K562 (cell line): ENCODE results near the gene OR52M1. TPM values are rescaled to one million over a fixed set of nuclear protein-coding genes. Genes with fewer than 3 reads are reported as not detected.

Experiments
- ATAC-seq: fragments of 200-7000 bp; cut with Tn5 transposase; 3 replicates; pipeline ENCODE4 v1.9.1; 2020; ENCODE audit warnings: moderate library complexity
- BruUV-seq: library from RNA; stranded (reverse); fragments of 400-500 nt; replicated peaks from 2 replicates; lab custom pipeline; 2021; lab: Mats Ljungman, UMichigan
- CTCF ChIA-PET: fragments of 300-600 bp; formaldehyde crosslinking; extraction: SDS; loops from one replicate; lab custom pipeline; 2021; ENCODE audit warnings: low intra/inter-chr PET ratio; lab: Yijun Ruan, JAX
- POLR2A ChIA-PET: fragments of 300-600, 350-650 bp; sonication (Branson Sonifier 250); formaldehyde crosslinking; extraction: SDS; loops from one replicate; lab custom pipeline; 2021; ENCODE audit warnings: antibody characterized with exemption, inconsistent platforms; lab: Yijun Ruan, JAX
- DNase-seq, 4 experiments: peaks; one replicate each; pipeline versions ENCODE4 v3.0.0 to v3.0.0-alpha.2; 2011 to 2018; ENCODE audit warnings: low spot score in 3 of 4, mixed read lengths in 3 of 4; ENCODE audit errors: extremely low read depth in 1 of 4
- FAIRE-seq: peaks from 2 replicates; lab custom pipeline; 2011; peaks lifted over from hg19 to GRCh38; lab: Jason Lieb, UNC
- H2AFZ ChIP-seq: 2 replicates; pipeline ENCODE4 v1.6.0; 2011; ENCODE audit warnings: low read depth, low read length, control low read depth, inconsistent platforms
- H3K27ac ChIP-seq: fragments of 200-600 bp; 3 replicates; pipeline ENCODE4 v1.8.0; 2011; ENCODE audit warnings: low read depth, mild to moderate bottlenecking, control low read depth, inconsistent platforms, low read length, moderate library complexity, mixed read lengths; ENCODE audit errors: extremely low read depth
- H3K27me3 ChIP-seq, 2 experiments: fragments of 300-600 bp in 1 of 2; 2 replicates in 1 of 2; 3 replicates in 1 of 2; pipeline versions ENCODE4 v1.6.0 to v1.8.0; 2011; ENCODE audit warnings: inconsistent platforms in 2 of 2, low read length in 2 of 2, mild to moderate bottlenecking in 1 of 2, mixed read lengths in 1 of 2, moderate library complexity in 1 of 2; ENCODE audit not compliant: control insufficient read depth in 2 of 2, insufficient read depth in 2 of 2
- H3K36me3 ChIP-seq: fragments of 300-600 bp; 3 replicates; pipeline ENCODE4 v1.8.0; 2011; ENCODE audit warnings: mild to moderate bottlenecking, low read length, inconsistent platforms; ENCODE audit not compliant: control insufficient read depth, insufficient read depth
- H3K4me1 ChIP-seq, 2 experiments: fragments of 200-600 bp in 1 of 2; replicated peaks in 1 of 2; 2 replicates in 1 of 2; 3 replicates in 1 of 2; pipeline versions ENCODE4 v1.5.1 to v1.8.0; 2011; ENCODE audit warnings: inconsistent platforms in 2 of 2, low read length in 2 of 2, mild to moderate bottlenecking in 1 of 2, mixed read lengths in 1 of 2, moderate library complexity in 1 of 2; ENCODE audit not compliant: control insufficient read depth in 2 of 2, insufficient read depth in 2 of 2
- H3K4me2 ChIP-seq: 2 replicates; pipeline ENCODE4 v1.6.1; 2011; ENCODE audit warnings: low read length, control low read depth, inconsistent platforms, mixed read lengths; ENCODE audit not compliant: insufficient read depth
- H3K4me3 ChIP-seq: fragments of 200-600 bp; sonication (generic), shearing (Covaris generic); 2 replicates; pipeline ENCODE4 v1.5.1; 2016; ENCODE audit warnings: control low read depth, inconsistent platforms
- H3K79me2 ChIP-seq: fragments of 200-600 bp; 3 replicates; pipeline ENCODE4 v1.8.0; 2011; ENCODE audit warnings: low read length, inconsistent platforms; ENCODE audit not compliant: control insufficient read depth, insufficient read depth
- H3K9ac ChIP-seq, 2 experiments: 2 replicates each; pipeline versions ENCODE4 v1.6.0 to v1.6.1; 2011; ENCODE audit warnings: low read depth in 2 of 2, low read length in 2 of 2, control low read depth in 1 of 2, inconsistent platforms in 1 of 2, mild to moderate bottlenecking in 1 of 2, mixed read lengths in 1 of 2; ENCODE audit not compliant: insufficient read depth in 1 of 2
- H3K9me1 ChIP-seq: one replicate; pipeline ENCODE4 v1.6.0; 2011; ENCODE audit warnings: inconsistent platforms, mild to moderate bottlenecking, low read length, moderate library complexity; ENCODE audit not compliant: control insufficient read depth, insufficient read depth
- H3K9me3 ChIP-seq: replicated peaks from 2 replicates; pipeline ENCODE4 v1.5.1; 2011; ENCODE audit warnings: low read depth, low read length, inconsistent platforms; ENCODE audit not compliant: control insufficient read depth, insufficient read depth
- H4K20me1 ChIP-seq: replicated peaks from 2 replicates; pipeline ENCODE4 v1.6.1; 2011; ENCODE audit warnings: low read length, inconsistent platforms, mixed read lengths; ENCODE audit not compliant: control insufficient read depth, insufficient read depth
- CSDE1 ChIP-seq, 2 experiments: fragments of 450-650 bp; IDR thresholded peaks; 2 replicates each; pipeline ENCODE4 v1.6.1; 2016; ENCODE audit warnings: mild to moderate bottlenecking in 1 of 2
- EP300 ChIP-seq: IDR thresholded peaks from 2 replicates; pipeline ENCODE4 v1.6.1; 2012; ENCODE audit warnings: low read length, improper control_type of control experiment
- FOXM1 ChIP-seq, 2 experiments: fragments of 450-650 bp in 1 of 2; sonication (generic) in 1 of 2; formaldehyde crosslinking in 1 of 2; IDR thresholded peaks; 2 replicates each; pipeline versions ENCODE4 v1.6.1 to v1.9.0; 2017 to 2022; ENCODE audit warnings: low read depth in 2 of 2, mild to moderate bottlenecking in 2 of 2, missing genetic modification reagents in 1 of 2, moderate library complexity in 1 of 2
- GATA2 ChIP-seq: sonication (generic); formaldehyde crosslinking; IDR thresholded peaks from 2 replicates; pipeline ENCODE4 v1.4.0; 2020; ENCODE audit warnings: mild to moderate bottlenecking, missing genetic modification reagents
- KLF6 ChIP-seq: fragments of 250-450 bp; sonication (Bioruptor Pico); IDR thresholded peaks from 2 replicates; pipeline ENCODE4 v1.4.0; 2020; ENCODE audit warnings: mild to moderate bottlenecking, moderate library complexity, borderline replicate concordance
- RBM25 ChIP-seq: fragments of 200-400 bp; formaldehyde crosslinking; IDR thresholded peaks from 2 replicates; pipeline ENCODE4 v1.6.1; 2018; ENCODE audit warnings: low read length, low read depth, moderate library complexity; ENCODE audit not compliant: severe bottlenecking
- TCF7L2 ChIP-seq: fragments of 150-350 bp; IDR thresholded peaks from 2 replicates; pipeline ENCODE4 v1.6.1; 2016; ENCODE audit warnings: low read depth, mild to moderate bottlenecking, low read length, moderate library complexity
- ZNF583 ChIP-seq: fragments of 250-450 bp; sonication (Bioruptor Pico); IDR thresholded peaks from 2 replicates; pipeline ENCODE4 v1.4.0; 2020
- WGBS: fragments of 100-300 bp; shearing (Covaris generic); methylation state at CpG from one replicate; pipeline ENCODE4 v1.1.6; 2016; ENCODE audit warnings: low coverage, mixed read lengths; ENCODE audit not compliant: insufficient coverage; ENCODE audit errors: missing lambda C conversion rate; 5-methylcytosine and 5-hydroxymethylcytosine counted together
- in situ Hi-C: fragments of 300-500 bp; cut with MboI; formaldehyde crosslinking; loops from 4 replicates; pipeline ENCODE4 v1.15.0; 2018; ENCODE audit warnings: inconsistent platforms, mixed read lengths
- intact Hi-C: fragments of 100-400 bp; cut with micrococcal nuclease; formaldehyde crosslinking; loops from 2 replicates; pipeline ENCODE4 v1.14.2; 2022
- polyA plus RNA-seq, 8 experiments: library from polyadenylated mRNA; depleted of rRNA in 4 of 8; stranded (reverse) in 5 of 8; unstranded in 3 of 8; fragments of >200 nt; fragmentation: Nextera tagmentation in 2 of 8; fragmentation: Illumina TruSeq in 1 of 8; extraction: Ambion mirVana in 2 of 8; extraction: Trizol in 1 of 8; gene quantifications; 2 replicates each; pipeline versions ENCODE4 v1.2.1 to v1.2.3, GENCODE V29; 2011 to 2014; ENCODE audit warnings: inconsistent platforms in 1 of 8, missing spikeins in 1 of 8
- total RNA-seq, 7 experiments: library from RNA; depleted of rRNA in 6 of 7; stranded (reverse); fragments of >200 nt in 6 of 7; fragmentation: Illumina TruSeq in 2 of 7; extraction: Trizol in 2 of 7; gene quantifications; 2 replicates each; pipeline versions ENCODE4 v1.2.1 to v1.2.3, GENCODE V29; 2011 to 2021; ENCODE audit warnings: low replicate concordance in 1 of 7
- TF ChIP-seq, protein P1 (sequence below): fragments of 150-350 bp; conservative IDR thresholded peaks from 2 replicates; pipeline ENCODE4 v1.6.1; 2014; ENCODE audit warnings: low read length
- TF ChIP-seq, protein P2 (sequence below): fragments of 450-650 bp; IDR thresholded peaks from 2 replicates; pipeline ENCODE4 v1.6.1; 2016; ENCODE audit warnings: low read depth

Gene OR52M1
- total and polyA plus RNA-seq, 9 of the 15 experiments (the other 6 are each of a cell fraction or from before 2014, with no cell fraction given) = not detected

DNA sequence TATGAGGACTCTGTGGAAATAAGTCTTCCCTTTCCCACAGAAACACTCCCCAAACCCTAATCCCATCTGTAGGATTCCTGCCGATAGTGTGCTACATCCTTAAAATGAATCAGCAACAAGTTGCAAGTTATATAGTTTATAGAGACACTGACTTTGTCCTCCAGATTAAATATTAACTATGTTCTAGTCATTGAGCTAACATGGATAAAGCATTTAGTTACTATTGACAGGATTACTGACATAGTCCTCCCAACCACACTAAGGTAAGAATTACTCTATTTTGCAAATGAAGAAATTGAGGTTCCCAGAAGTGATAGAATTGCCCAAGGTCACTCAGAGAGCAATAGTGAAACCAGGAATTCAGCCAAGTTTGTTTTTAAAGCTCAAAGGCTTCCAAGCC, 1.9 kb downstream of the OR52M1 start:
- FAIRE-seq = no peak
- DNase-seq = no peak
- Histone ChIP-seq H3K9ac (no peak overlapping the region), H3K4me2 (no peak overlapping the region), H3K9me3 (no peaks in the 10 kb centered on the region), H3K4me3 (no peak overlapping the region), H3K4me1 (no peaks in the 10 kb centered on the region), H3K27ac (no peak overlapping the region), H3K79me2 (no peaks in the 10 kb centered on the region), H3K9me1 (no peaks in the 10 kb centered on the region), H4K20me1 (no peaks in the 10 kb centered on the region), H2AFZ (no peak overlapping the region), H3K36me3 (no peaks in the 10 kb centered on the region), H3K27me3 (peaks cover 0 to 11% of the 10 kb centered on the region in 2 experiments; a peak in 2 of 5 replicates)
- intact Hi-C loops = no loop called here
- ChIA-PET CTCF (no interaction called here), POLR2A (interaction anchor here (0.9 kb wide), 1 partner anchor 365 kb away, joined by 3 read pairs; no protein-coding TSS in a partner anchor)
- ATAC-seq = no peak
- in situ Hi-C loops = loop anchor here (10.0 kb wide), 1 partner anchor 362 kb away; no protein-coding TSS in a partner anchor
- BruUV-seq = no TSS peak
- 0% methylated on average over 1 of the region's 1 CpG for whole genome bisulfite sequencing
- TF ChIP-seq, protein P1, sequence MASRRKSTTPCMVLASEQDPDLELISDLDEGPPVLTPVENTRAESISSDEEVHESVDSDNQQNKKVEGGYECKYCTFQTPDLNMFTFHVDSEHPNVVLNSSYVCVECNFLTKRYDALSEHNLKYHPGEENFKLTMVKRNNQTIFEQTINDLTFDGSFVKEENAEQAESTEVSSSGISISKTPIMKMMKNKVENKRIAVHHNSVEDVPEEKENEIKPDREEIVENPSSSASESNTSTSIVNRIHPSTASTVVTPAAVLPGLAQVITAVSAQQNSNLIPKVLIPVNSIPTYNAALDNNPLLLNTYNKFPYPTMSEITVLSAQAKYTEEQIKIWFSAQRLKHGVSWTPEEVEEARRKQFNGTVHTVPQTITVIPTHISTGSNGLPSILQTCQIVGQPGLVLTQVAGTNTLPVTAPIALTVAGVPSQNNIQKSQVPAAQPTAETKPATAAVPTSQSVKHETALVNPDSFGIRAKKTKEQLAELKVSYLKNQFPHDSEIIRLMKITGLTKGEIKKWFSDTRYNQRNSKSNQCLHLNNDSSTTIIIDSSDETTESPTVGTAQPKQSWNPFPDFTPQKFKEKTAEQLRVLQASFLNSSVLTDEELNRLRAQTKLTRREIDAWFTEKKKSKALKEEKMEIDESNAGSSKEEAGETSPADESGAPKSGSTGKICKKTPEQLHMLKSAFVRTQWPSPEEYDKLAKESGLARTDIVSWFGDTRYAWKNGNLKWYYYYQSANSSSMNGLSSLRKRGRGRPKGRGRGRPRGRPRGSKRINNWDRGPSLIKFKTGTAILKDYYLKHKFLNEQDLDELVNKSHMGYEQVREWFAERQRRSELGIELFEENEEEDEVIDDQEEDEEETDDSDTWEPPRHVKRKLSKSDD = no peak
- TF ChIP-seq FOXM1 (IDR thresholded peaks at IDR 0.05; ENCODE audit: low read depth) = no peak
- TF ChIP-seq FOXM1 (CRISPR knock-in tag; IDR thresholded peaks at IDR 0.05; ENCODE audit: low read depth) = no peak
- TF ChIP-seq, protein P2, sequence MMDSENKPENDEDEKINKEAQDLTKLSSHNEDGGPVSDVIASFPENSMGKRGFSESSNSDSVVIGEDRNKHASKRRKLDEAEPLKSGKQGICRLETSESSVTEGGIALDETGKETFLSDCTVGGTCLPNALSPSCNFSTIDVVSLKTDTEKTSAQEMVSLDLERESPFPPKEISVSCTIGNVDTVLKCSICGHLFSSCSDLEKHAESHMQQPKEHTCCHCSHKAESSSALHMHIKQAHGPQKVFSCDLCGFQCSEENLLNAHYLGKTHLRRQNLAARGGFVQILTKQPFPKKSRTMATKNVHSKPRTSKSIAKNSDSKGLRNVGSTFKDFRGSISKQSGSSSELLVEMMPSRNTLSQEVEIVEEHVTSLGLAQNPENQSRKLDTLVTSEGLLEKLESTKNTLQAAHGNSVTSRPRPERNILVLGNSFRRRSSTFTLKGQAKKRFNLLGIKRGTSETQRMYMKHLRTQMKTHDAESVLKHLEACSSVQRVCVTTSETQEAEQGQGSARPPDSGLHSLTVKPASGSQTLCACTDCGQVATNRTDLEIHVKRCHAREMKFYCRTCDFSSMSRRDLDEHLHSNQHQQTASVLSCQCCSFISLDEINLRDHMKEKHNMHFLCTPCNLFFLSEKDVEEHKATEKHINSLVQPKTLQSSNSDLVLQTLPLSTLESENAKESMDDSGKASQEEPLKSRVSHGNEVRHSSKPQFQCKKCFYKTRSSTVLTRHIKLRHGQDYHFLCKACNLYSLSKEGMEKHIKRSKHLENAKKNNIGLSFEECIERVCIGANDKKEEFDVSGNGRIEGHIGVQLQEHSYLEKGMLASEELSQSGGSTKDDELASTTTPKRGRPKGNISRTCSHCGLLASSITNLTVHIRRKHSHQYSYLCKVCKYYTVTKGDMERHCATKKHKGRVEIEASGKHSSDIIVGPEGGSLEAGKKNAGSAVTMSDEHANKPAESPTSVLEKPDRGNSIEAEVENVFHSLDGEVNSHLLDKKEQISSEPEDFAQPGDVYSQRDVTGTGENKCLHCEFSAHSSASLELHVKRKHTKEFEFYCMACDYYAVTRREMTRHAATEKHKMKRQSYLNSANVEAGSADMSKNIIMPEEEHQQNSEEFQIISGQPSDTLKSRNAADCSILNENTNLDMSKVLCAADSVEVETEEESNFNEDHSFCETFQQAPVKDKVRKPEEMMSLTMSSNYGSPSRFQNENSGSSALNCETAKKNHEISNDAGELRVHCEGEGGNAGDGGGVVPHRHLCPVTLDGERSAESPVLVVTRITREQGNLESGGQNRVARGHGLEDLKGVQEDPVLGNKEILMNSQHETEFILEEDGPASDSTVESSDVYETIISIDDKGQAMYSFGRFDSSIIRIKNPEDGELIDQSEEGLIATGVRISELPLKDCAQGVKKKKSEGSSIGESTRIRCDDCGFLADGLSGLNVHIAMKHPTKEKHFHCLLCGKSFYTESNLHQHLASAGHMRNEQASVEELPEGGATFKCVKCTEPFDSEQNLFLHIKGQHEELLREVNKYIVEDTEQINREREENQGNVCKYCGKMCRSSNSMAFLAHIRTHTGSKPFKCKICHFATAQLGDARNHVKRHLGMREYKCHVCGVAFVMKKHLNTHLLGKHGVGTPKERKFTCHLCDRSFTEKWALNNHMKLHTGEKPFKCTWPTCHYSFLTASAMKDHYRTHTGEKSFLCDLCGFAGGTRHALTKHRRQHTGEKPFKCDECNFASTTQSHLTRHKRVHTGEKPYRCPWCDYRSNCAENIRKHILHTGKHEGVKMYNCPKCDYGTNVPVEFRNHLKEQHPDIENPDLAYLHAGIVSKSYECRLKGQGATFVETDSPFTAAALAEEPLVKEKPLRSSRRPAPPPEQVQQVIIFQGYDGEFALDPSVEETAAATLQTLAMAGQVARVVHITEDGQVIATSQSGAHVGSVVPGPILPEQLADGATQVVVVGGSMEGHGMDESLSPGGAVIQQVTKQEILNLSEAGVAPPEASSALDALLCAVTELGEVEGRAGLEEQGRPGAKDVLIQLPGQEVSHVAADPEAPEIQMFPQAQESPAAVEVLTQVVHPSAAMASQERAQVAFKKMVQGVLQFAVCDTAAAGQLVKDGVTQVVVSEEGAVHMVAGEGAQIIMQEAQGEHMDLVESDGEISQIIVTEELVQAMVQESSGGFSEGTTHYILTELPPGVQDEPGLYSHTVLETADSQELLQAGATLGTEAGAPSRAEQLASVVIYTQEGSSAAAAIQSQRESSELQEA = no peak
- TF ChIP-seq GATA2 = no peak
- no peak for TF ChIP-seq CSDE1 (IDR thresholded peaks at IDR 0.05)
- TF ChIP-seq TCF7L2 = no peak
- no peak for TF ChIP-seq RBM25
- TF ChIP-seq ZNF583 (CRISPR knock-in tag) = no peak
- no peak for TF ChIP-seq EP300
- no peak for TF ChIP-seq KLF6 (CRISPR knock-in tag)
